ENCODE results near the gene AP5Z1.

- no peak for TF ChIP-seq EZH2 (IDR thresholded peaks at IDR 0.05; ENCODE audit: insufficient read depth, poor library complexity, severe bottlenecking)
- TF ChIP-seq EZH2phosphoT487 (IDR thresholded peaks at IDR 0.05; ENCODE audit: insufficient read depth, low read depth), result no peak
Measured at GRCh38 chr7:4815609-4816418, 40.4 kb downstream of the AP5Z1 start.

Measured in GM23248 (cell line).